ENCODE measurements around the gene TMEM94. TPM values are rescaled to one million over a fixed set of nuclear protein-coding genes. Genes with fewer than 3 reads are reported as not detected.
"Not testable (repeated sequence)": the region's sequence is repeated elsewhere in the genome, so short reads cannot be mapped to it uniquely, and the experiment has no call there.

TMEM94 gene
- total RNA-seq, result 86.8 TPM

DNA sequence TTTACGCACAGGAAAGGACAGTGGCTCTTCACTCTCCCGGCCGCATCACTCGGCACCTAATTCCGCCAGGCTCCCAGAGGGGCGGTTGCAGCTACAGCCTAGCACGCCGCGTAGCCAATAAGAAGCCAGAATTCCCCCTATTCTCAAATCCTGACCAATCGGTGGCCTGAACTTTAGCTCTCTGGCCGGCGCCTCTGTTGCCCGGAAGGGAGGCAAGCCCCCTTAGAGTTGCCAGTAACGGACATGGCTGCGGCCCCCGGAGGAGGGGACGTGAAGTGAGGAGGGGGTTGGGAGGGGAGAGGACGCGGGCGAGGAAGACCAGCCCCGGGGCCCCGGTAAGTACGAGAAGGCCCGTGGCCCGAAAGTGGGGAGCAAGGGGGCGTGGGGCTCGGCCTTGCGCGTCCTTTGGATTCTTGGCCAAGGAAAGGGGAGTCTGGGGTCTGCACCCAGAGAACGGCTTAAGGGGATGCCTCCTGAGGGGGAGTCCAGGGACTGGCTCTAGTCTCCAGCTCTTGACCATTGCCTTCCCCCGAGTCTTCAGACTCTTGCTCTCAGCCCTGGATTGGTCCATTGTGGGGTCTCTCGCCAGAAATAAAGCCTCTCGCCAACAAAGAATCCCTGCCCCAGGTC, at the start of gene TMEM94:
Gene TMEM94 (plus strand): TSS at position 219 of the 630 bp plus-strand sequence. CDS start 15,271 bp downstream, outside the sequence.
- DNase-seq (ENCODE audit: low spot score), result peak; percentile 97
- intact Hi-C loops (cut with DNase I), result no loop called here
- peak; percentile 99 for ATAC-seq

DNA sequence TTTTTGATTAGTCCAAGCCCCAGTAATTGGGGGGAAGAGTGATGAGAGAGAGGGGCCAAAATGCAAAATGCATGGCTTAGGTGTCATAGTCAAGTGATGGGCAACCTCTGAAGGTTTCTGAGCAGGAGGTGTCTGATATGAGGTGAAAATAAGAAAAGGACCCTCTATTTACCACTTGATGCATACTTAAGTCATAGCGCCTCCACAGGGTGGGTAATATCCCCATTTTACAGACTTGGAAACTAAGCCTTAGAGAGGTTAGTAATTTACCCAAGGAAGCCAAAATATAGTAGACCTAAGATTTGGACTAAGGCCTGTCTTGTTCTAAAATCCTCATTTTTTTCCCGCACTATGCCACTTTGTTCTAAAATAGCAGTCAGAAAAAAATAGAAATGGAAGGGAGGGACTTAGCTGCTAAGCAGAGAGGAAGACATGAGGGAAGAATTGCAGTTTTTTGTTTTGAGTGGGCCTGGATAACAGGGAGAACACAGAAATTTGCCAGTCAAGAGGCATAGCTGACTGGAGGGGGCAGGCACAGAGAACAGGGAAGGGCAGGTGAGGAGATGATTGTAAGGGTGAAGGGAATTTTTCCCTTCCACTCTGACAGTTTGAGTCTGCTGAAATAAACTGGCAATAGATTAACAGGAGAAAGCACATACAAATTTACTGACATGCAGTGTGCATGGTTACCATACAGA, 48.6 kb upstream of the TMEM94 start:
- intact Hi-C loops (cut with DNase I), result loop anchor here (5.0 kb wide), 1 partner anchor 86 kb away; no protein-coding TSS in a partner anchor
- DNase-seq (ENCODE audit: low spot score) (peak; percentile 12), ATAC-seq (no peak)

DNA sequence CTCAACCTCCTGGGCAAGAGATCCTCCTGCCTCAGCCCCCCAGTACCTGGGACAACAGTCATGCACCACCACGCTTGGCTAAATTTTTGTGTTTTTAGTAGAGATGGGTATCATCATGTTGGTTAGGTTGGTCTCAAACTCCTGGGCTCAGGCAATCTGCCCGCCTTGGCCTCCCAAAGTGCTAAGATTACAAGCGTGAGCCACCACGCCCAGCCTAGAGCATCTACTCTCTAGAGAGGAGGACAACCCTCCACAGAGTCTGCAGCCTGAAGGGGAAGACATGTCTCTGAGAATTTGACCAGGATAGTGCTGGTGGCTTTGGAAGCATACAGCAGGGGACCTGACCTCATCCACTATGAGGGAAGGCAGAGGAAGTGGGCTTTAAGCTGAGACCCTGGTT, 46.3 kb upstream of the TMEM94 start:
- ATAC-seq, result no peak
- no peak for DNase-seq (ENCODE audit: low spot score)
- intact Hi-C loops (cut with DNase I), result loop anchor here (1.0 kb wide), 1 partner anchor 34 kb away; no protein-coding TSS in a partner anchor

DNA sequence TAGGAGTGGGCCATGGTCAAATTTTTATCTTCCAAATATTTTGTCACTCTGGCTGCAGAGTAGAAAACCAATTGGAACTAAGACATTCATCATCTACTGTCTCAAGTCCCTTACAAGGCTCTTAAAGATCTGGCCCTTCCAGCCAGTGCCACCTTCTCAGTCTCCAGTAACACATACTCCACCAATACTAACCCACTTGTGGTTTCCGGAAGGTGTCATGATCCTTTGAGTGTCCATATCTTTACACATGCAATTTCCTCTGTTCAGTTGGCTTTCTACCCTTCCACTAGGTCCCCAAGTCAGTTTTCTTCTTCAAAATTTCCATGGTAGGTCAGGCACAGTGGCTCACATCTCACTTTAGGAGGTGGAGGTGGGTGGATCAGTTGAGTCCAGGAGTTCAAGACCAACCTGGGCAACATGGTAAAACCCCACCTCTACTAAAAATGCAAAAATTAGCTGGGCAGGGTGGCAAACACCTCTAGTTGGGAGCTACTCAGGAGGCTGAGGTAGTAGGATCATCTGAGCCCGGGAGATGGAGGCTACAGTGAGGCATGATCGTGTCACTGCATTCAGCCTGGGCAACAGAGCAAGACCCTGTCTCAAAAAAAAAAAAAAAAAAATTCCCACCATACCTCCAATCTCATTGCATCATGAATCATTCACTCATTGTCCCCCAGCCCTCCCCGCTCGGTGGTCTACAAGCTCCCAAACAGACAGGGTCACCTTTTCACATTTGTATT, 44.9 kb upstream of the TMEM94 start:
- DNase-seq (ENCODE audit: low spot score) (peak; percentile 1), ATAC-seq (no peak)
- intact Hi-C loops (cut with DNase I), result no loop called here

DNA sequence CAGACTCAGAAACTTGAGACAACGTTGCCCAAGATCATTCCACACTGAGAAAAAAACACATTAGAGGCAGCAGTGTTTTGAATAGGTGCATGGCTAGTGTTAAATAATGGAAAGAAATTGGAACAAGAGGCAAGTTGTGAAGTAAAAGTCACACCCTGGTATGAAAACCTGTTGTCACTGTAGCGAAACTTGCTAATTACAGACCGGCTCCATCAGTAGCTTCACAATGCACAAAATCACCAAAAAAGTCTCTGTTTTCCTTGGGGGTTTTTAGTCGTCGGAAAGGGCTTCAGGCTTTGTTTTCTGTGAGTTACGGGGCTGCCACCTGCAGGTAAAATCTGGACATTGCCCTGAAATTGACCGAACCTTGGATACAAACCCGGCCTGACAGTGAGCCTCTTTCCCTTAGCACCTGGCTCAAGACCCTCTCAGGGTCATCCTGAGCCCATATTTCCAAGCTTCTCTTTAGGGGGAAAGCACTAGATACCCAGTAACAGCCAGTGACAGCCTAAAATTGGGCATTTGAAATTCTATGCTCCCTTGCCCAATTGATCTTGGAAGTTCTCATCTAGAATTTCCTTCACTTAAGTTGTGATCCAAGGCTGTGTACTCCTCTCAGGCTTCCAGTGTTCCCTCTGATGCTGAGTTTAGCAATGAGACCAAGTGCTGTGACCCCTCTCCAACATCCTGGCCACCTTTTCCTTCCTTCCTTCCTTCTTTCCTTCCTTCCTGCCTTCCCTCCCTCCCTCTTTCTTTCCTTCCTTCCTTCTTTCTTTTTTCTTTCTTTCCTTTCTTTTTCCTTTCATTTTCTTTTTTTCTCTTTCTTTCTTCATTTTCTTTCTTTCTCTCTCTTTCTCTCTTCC, 43.7 kb upstream of the TMEM94 start:
- intact Hi-C loops (cut with DNase I), result no loop called here
- no peak for DNase-seq (ENCODE audit: low spot score)
- peak; percentile 73 for ATAC-seq

DNA sequence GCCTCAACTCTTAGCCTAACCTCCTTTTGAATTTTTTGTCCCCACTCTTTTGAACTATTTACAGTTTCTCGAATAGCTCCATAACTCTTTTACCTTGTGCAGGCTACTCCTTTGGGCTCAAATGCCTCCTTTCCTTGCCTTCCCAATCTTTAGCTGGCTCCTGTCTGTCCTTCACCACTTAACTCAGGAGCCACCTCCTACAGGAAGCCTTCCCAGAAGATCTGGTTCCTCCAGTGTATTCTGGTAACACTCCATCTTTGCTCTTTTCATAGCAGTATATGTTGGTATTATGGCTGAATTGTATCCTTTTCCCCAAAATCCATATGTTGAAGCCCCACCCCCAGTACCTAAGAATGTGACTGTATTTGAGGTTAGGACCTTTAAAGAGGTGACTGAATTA, 41.9 kb upstream of the TMEM94 start:
- ATAC-seq (no peak), DNase-seq (ENCODE audit: low spot score) (no peak)
- intact Hi-C loops (cut with DNase I), result no loop called here

DNA sequence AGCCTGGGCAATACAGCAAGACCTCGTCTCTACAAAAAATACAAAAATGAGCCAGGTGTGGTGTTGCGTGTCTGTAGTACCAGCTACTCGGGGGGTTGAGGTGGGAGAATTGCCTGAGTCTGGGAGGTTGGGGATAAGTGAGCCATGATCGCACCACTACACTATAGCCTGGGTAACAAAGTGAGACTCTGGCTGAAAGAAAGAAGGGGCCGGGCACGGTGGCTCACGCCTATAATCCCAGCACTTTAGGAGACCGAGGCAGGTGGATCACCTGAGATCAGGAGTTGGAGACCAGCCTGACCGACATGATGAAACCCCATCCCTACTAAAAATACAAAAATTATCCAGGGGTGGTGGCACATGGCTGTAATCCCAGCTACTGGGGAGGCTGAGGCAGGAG, 40.4 kb upstream of the TMEM94 start:
- ATAC-seq, result no peak
- no peak for DNase-seq (ENCODE audit: low spot score)
- intact Hi-C loops (cut with DNase I), result no loop called here

DNA sequence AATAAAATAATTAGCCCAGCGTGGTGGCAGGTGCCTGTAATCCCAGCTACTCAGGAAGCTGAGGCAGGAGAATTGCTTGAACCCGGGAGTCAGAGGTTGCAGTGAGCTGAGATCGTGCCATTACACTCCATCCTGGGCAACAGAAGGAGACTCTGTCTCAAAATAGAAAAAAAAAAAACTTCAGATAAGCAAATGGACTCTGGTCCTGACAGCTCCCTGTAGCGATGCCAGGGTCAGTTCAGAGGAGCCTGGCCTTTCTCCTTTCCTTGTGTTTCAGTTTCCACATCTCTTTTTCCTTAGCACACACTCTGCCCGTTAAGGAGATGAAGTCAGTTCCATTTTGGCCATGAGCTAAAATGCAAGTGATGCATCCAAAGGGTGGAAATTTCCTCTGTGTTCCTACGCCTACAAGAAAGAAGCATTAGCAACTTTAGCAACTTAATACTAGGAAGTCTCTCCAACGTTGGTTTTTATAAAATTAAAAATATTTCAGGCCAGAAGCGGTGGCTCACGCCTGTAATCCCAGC, 39.3 kb upstream of the TMEM94 start:
- no peak for DNase-seq (ENCODE audit: low spot score)
- ATAC-seq, result no peak
- intact Hi-C loops (cut with DNase I), result no loop called here

DNA sequence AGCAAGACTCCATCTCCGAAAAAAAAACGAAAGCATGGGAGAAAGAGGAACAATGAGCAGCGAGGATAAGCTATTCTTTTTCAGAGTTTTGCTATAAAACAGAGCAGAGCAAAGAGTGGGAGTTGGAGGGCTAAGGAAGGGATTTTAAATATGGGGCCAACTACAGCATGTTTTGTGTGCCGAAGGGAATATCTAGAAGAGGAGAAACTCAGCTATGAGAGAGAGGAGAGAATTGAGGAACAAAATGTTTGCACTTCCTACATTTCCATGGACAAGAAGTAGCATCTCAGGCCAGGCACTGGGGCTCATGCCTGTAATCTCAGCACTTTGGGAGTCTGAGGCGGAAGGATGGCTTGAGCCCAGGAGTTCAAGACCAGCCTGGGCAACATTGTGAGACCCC, 37.9 kb upstream of the TMEM94 start:
- DNase-seq (ENCODE audit: low spot score), result peak; percentile 50
- intact Hi-C loops (cut with DNase I), result no loop called here
- ATAC-seq, result no peak

DNA sequence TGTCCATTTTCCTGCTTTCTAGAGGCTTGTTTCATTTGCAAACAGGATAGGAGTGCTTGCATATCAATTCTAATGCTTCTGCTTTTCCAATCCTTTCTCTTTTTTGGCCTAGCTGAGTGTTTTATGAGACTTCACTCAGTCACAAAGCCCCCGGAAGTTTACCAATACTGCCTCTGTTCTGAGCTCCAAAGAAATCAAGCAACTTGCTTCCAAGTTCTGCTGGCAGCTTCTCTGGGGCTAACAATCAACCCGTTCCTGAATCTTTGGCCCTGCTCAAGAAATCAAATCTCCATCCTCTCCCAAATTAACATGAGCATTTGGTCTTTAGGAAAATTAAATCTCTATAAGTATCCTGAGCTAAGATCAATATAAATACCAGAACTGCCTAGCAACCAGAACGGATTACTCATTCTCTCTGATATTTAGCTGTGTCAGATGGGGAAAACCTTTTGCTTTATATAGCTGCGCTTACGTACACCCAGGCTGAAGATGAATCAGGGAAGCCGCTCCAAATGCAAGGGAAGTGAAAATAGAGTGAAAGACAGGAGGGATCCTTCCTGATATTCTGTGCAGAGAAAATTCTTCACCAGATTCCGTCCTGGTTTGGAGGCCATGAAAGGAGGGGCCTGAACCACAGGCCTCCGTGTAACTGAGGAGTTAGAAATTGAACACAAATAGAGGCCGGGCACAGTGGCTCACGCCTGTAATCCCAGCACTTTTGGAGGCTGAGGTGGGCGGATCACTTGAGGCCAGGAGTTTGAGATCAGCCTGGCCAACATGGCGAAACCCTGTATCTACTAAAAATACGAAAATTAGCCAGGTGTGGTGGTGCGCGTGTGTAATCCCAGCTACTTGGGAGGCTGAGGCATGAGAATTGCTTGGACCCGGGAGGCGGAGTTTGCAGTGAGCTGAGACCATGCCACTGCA, 27.6 kb upstream of the TMEM94 start:
- no peak for DNase-seq (ENCODE audit: low spot score)
- peak; percentile 43 for ATAC-seq
- intact Hi-C loops (cut with DNase I), result loop anchor here (5.0 kb wide), 1 partner anchor 88 kb away; the partner anchor contains the start of genes CASKIN2 and TSEN54

DNA sequence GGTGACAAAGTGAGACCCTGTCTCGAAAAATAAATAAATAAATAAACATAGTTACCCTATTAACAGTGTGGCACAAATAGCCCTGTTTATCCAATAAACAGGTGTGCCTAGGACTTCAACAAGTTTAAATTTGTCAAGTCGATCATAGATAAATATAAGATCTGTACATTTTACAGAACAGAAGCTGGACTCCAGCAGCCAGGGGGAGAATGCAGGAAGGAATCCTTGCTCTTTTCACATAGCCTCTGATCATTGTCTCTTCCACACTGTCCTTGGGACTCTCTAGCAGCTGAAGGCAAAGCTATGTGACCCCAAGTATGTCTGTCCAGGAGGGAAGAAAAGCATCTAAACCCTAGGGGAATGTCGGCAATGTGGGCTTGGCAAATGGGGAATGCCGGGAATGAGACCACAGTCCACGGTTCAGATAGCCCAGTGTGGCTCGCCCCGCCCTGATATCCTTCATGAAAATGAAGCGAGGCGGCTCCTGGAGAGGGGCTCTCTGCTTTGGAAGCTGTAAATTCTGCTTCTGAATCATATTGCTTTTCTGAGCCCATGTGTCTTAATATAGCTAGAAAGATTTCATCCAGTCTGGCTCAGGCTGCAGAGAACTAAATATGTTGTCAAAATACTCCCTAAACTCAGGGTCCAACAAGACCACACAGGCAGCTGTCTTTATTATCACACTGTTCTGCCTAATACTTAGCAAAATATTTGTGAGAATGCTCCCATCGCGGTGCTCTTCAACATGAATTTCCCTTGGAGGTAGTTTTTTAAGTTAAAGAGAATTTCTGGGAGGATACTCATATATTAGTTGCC, 26.1 kb upstream of the TMEM94 start:
- DNase-seq (ENCODE audit: low spot score) (no peak), ATAC-seq (peak; percentile 35)
- intact Hi-C loops (cut with DNase I), result no loop called here

DNA sequence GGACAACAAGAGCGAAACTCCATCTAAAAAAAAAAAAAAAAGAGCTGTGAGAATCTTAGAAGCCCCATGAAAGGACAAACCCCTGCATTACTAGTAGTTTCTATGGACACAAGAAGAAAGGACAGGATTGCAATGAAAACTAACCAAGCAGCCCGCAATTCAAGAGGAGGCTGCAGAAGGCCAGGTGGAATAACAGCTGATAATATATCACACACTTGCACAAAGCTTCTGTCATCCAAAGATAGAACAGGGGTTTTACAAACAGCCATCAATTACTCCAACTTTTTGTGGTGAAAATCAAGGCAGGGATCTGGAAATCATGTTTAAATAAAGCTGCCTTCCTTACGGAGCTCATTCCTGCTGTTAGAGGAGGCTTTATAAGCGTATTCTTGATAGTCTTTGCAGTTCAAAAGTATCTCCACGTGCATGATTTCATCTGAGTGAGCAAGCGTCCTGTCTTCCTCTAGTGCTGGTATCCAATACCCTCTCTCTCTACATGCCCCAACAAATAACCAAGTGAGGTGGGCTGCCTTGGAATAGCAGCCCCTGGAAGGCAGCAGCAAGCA, 23.1 kb upstream of the TMEM94 start:
- intact Hi-C loops (cut with DNase I), result no loop called here

DNA sequence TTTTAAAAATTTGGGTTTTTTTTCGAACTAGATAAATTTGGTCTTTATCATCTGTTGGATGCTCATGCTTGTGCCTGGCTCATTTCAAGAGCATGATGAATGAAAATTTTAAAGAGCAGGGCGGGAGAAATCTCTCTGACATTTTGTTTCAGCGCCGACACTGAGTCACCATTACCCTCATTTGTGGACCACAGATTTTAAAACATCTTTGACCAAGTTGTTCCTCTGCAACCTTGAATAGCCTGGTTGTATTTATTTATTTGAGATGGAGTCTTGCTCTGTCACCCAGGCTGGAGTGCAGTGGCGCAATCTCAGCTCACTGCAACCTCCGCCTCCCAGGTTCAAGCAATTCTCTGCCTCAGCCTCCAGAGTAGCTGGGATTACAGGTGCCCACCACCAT, 22.0 kb upstream of the TMEM94 start:
- ATAC-seq; intact Hi-C loops (cut with DNase I); DNase-seq (ENCODE audit: low spot score): not testable (repeated sequence)

More for the DNA sequence above, 23.1 kb upstream of the TMEM94 start:
- DNase-seq (ENCODE audit: low spot score), result no peak
- no peak for ATAC-seq

DNA sequence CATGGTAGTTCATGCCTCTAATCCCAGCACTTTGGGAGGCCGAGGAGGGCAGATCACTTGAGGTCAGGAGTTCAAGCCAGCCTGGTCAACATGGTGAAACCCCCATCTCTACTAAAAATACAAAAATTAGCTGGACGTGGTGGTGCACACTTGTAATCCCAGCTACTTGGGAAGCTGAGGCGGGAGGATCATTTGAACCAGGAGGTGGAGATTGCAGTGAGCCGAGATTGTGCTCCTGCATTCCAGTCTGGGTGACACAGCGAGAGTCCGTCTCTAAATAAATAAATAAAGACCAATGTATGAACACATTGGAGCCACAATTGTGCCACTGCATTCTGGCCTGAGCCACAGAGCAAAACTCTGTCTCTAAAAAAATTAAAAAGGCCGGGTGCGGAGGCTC, 19.0 kb upstream of the TMEM94 start:
- DNase-seq (ENCODE audit: low spot score); intact Hi-C loops (cut with DNase I); ATAC-seq: not testable (repeated sequence)

DNA sequence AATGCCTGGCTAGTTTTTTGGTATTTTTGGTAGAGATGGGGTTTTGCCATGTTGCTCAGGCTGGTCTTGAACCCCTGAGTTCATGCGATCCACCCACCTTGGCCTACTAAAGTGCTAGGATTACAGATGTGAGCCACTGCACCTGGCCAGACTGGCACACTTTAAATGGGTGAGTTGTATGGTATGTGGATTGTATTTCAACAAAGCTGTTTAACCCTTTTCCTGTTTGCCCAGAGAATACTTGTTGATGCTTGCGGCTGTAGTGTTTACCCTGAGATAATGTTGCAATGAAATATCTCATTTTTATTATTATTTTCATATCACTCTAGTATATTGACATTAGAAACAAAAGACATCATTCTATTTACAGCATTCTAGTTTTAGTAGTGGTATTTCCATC, 17.1 kb upstream of the TMEM94 start:
- no peak for DNase-seq (ENCODE audit: low spot score)

DNA sequence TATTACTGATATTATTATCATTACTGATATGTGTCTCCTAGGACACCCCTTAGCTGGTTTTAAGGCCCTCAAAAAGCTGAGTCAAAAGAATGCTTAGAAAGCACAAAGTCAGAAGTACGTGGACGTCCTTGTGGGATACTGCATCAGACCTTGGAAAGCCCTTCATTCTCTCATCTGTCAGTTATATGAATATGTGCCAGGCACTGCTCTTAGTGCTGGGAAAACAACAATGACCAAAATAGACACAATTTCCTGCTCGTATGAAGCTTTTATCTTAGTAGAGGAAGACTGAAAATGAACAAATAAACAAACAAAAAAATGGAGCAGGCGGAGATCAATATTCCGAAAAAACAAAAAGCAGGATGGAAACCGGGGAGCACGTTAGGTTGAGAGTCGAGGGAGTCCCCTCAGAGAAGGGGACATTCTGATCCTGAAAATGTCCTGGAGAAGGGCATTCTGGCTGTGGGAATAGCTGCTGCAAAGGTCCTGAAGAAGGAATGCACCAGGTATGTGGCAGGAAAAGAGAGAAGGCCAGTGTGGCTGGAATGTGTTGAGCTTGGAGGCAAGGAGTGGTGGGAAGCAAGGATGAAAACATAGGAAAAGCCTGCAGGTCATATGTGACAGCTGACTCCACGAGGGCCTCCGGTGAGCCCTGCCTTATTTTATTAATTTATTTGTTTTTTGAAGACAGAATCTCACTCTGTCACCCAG, 15.5 kb upstream of the TMEM94 start:
- intact Hi-C loops (cut with DNase I), result no loop called here
- no peak for ATAC-seq
- no peak for DNase-seq (ENCODE audit: low spot score)

More for the DNA sequence above, 17.1 kb upstream of the TMEM94 start:
- intact Hi-C loops (cut with DNase I), result no loop called here
- ATAC-seq, result no peak

Data from sciatic nerve (tissue), 2 donors.